Psoas muscle (tissue), 8 donors: ENCODE results near the gene EFEMP2. TPM values are rescaled to one million over a fixed set of nuclear protein-coding genes. Genes with fewer than 3 reads are reported as not detected.
A peak's percentile ranks its signal among the peaks of the same experiment; 100 is the strongest.

Experiments used
- ATAC-seq, 4 donors: fragments of 200-7000 bp; cut with Tn5 transposase; one replicate each; pipeline ENCODE4 v1.9.1; 2020; ENCODE audit warnings: moderate library complexity in 3 of 4, mild to moderate bottlenecking in 2 of 4
- DNase-seq, 2 donors: peaks; one replicate each; pipeline ENCODE4 v3.0.0-alpha.2; 2020
- H3K27ac ChIP-seq: fragments of 200-600 bp; one replicate; pipeline ENCODE4 v1.8.0; 2022
- H3K27me3 ChIP-seq, 3 donors: fragments of 200-600 bp in 1 of 3; one replicate each; pipeline versions ENCODE4 v1.6.1 to v1.8.0; 2013 to 2022; ENCODE audit warnings: low read length in 2 of 3, mild to moderate bottlenecking in 2 of 3, moderate library complexity in 1 of 3; ENCODE audit not compliant: insufficient read depth in 3 of 3
- H3K36me3 ChIP-seq, 2 donors: fragments of 200-600 bp in 1 of 2; one replicate each; pipeline versions ENCODE4 v1.6.1 to v1.8.0; 2013 to 2022; ENCODE audit warnings: low read depth in 1 of 2, mild to moderate bottlenecking in 1 of 2, moderate library complexity in 1 of 2; ENCODE audit not compliant: insufficient read depth in 1 of 2
- H3K4me1 ChIP-seq: fragments of 200-600 bp; one replicate; pipeline ENCODE4 v1.8.0; 2022
- H3K4me3 ChIP-seq: fragments of 200-600 bp; one replicate; pipeline ENCODE4 v1.8.0; 2022; ENCODE audit warnings: mild to moderate bottlenecking
- H3K9me3 ChIP-seq: fragments of 200-600 bp; one replicate; pipeline ENCODE4 v1.8.0; 2022
- WGBS, 3 donors: extraction: QIAGEN DNeasy Blood & Tissue Kit; methylation state at CpG; one replicate each; pipeline versions ENCODE4 v1.1.6 to v1.1.7; 2013; 5-methylcytosine and 5-hydroxymethylcytosine counted together
- intact Hi-C, 2 donors: fragments of 100-400 bp; cut with DNase I; formaldehyde crosslinking; loops; one replicate each; pipeline versions ENCODE4 v1.11.0 to v1.14.2; 2022
- polyA plus RNA-seq, 3 donors: library from polyadenylated mRNA; stranded (reverse); fragments of 200-250 nt; gene quantifications; one replicate each; pipeline ENCODE4 v1.2.3, GENCODE V29; 2013
- total RNA-seq, 4 donors: library from RNA; stranded (reverse); fragmentation: NEBNext Ultra II Directional in 2 of 4; extraction: Animal tissue kit (Norgen Biotek cat#: 25700) in 2 of 4; gene quantifications; one replicate each; pipeline versions ENCODE4 v1.2.1 to v1.2.4, GENCODE V29; 2021 to 2023
- TF ChIP-seq, protein P1 (sequence below): fragments of 200-600 bp; IDR thresholded peaks from one replicate; pipeline ENCODE4 v1.8.0; 2022; ENCODE audit warnings: antibody characterized with exemption
- donor health status: healthy with polysubstance abuse.
- donor health status: DM: no; HTN: no; CAD: no; lungs with moderate emphysema.
- donor health status: Bipolar disorder and iron deficiency.
- donor health status: healthy.
- donor health status: DM: yes; HTN: yes; CAD: no.
- donor health status: DM: no; HTN: no; CAD: no.
- donor health status: DM: no; HTN: no; CAD: no.
- donor health status: DM: yes; HTN: yes; CAD: no.

EFEMP2 gene
- total and polyA plus RNA-seq, 7 donors: 14.8 to 46.6 (median 20.8) TPM

DNA sequence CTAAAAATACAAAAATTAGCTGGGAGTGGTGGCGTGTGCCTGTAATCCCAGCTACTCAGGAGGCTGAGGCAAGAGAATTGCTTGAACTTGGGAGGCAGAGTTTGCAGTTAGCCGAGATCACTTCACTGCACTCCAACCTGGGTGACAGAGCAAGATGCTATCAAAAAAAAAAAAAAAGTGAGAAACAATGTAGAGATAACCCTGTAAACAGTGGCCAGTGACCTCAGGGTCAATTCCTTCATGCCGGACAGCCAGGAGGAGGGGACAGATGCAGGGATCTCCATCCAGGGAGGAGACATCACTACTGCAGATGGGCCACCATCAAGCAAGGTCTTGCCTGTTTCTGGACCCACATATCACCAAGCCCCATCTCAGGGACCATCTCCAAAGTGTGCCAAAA, 24.9 kb downstream of the EFEMP2 start:
- TF ChIP-seq, protein P1, sequence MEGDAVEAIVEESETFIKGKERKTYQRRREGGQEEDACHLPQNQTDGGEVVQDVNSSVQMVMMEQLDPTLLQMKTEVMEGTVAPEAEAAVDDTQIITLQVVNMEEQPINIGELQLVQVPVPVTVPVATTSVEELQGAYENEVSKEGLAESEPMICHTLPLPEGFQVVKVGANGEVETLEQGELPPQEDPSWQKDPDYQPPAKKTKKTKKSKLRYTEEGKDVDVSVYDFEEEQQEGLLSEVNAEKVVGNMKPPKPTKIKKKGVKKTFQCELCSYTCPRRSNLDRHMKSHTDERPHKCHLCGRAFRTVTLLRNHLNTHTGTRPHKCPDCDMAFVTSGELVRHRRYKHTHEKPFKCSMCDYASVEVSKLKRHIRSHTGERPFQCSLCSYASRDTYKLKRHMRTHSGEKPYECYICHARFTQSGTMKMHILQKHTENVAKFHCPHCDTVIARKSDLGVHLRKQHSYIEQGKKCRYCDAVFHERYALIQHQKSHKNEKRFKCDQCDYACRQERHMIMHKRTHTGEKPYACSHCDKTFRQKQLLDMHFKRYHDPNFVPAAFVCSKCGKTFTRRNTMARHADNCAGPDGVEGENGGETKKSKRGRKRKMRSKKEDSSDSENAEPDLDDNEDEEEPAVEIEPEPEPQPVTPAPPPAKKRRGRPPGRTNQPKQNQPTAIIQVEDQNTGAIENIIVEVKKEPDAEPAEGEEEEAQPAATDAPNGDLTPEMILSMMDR: no peak
- H3K4me1 ChIP-seq: no peaks in the 10 kb centered on the region
- WGBS, 3 donors: 79 to 89% (median 82%) methylated on average over 3 of the region's 3 CpGs
- H3K4me3 ChIP-seq: no peak overlapping the region
- peaks cover 4% of the 10 kb centered on the region for H3K9me3 ChIP-seq
- H3K36me3 ChIP-seq: peaks cover 0 to 21% of the 10 kb centered on the region in 2 donors
- no peaks in the 10 kb centered on the region for H3K27me3 ChIP-seq
- no peak overlapping the region for H3K27ac ChIP-seq
- ATAC-seq (no peak), DNase-seq (no peak)
- intact Hi-C loops: no loop called here

- intact Hi-C loops: no loop called here
- whole genome bisulfite sequencing, 3 donors: 88 to 89% (median 88%) methylated on average over 10 of the region's 10 CpGs
- TF ChIP-seq, protein P1: no peak
- H3K9me3 ChIP-seq: no peaks in the 10 kb centered on the region
- no peak overlapping the region for H3K4me3 ChIP-seq
- no peaks in the 10 kb centered on the region for H3K27me3 ChIP-seq
- ATAC-seq (no peak), DNase-seq (no peak)
- H3K4me1 ChIP-seq: no peaks in the 10 kb centered on the region
- H3K27ac ChIP-seq: no peak overlapping the region
- no peaks in the 10 kb centered on the region for H3K36me3 ChIP-seq
Observed at GRCh38 chr11:65844231-65844872, 28.2 kb downstream of the EFEMP2 start.

DNA sequence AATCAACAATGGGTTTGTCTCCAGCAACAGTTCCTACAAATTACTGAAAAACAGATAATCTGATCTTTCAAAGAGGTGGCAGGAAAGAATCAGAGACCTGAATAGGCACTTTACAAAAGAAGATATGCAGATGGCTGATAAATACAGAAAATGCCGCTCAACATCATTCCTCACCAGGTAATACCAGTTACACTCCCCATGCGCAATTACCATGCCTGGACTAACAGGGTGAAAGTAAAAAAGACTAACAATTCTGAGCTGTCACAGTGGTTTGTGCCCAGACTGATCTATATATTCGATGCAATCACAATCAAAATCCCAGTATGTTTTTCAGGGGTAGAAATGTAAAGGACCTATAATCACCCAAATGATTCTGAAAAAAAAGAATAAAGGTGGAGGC, 28.8 kb downstream of the EFEMP2 start:
- no peaks in the 10 kb centered on the region for H3K36me3 ChIP-seq

GRCh38 chr11:65842144-65842543, 30.5 kb downstream of the EFEMP2 start:
- Histone ChIP-seq H3K4me3 (no peak overlapping the region), H3K4me1 (no peaks in the 10 kb centered on the region), H3K27ac (no peak overlapping the region), H3K36me3 (no peaks in the 10 kb centered on the region), H3K9me3 (no peaks in the 10 kb centered on the region), H3K27me3 (no peaks in the 10 kb centered on the region)
- ATAC-seq (no peak), DNase-seq (no peak)
- intact Hi-C loops: no loop called here
- TF ChIP-seq, protein P1: no peak
- 92 to 96% (median 94%) methylated on average over 4 of the region's 4 CpGs for WGBS, 3 donors

More for the DNA sequence above, 28.8 kb downstream of the EFEMP2 start:
- DNase-seq: no peak
- ATAC-seq: no peak
- TF ChIP-seq, protein P1: no peak
- H3K4me3 ChIP-seq: no peak overlapping the region
- H3K27ac ChIP-seq: no peak overlapping the region
- WGBS, 3 donors: 94 to 97% (median 96%) methylated on average over 3 of the region's 3 CpGs
- H3K27me3 ChIP-seq: no peaks in the 10 kb centered on the region
- intact Hi-C loops: no loop called here
- no peaks in the 10 kb centered on the region for H3K9me3 ChIP-seq
- no peaks in the 10 kb centered on the region for H3K4me1 ChIP-seq

DNA sequence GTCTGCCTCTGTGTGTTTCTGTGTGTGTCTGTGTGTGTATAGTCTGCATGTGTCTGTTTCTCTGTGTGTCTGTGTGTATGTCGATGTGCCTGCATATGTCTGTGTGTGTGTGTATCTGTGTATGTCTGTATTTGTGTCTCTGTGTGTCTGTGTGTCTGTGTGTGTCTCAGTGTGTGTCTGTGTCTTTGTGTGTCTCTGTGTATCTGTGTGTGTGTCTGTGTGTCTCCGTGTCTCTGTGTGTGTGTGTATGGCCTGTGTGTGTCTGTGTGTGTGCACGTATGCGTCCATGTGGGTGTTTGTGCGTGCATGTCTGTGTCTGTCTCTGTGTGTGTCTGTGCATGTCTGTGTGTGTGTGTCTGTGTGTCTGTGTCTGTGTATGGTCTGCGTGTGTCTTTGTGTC, 38.4 kb downstream of the EFEMP2 start:
- TF ChIP-seq, protein P1: no peak
- Histone ChIP-seq H3K27ac (no peak overlapping the region), H3K4me3 (peak overlapping the region; percentile 73), H3K9me3 (no peaks in the 10 kb centered on the region), H3K36me3 (no peaks in the 10 kb centered on the region), H3K4me1 (peaks cover 5% of the 10 kb centered on the region), H3K27me3 (peaks cover 0 to 3% (median 0%) of the 10 kb centered on the region in 3 donors)
- ATAC-seq: no peak
- 21 to 60% (median 22%) methylated on average over 6 of the region's 6 CpGs for WGBS, 3 donors
- DNase-seq: no peak
- intact Hi-C loops: no loop called here
